SK-N-SH (cell line): ENCODE measurements around the gene ZNF599. TPM values are rescaled to one million over a fixed set of nuclear protein-coding genes. Genes with fewer than 3 reads are reported as not detected.

ENCODE experiments used
- CTCF ChIA-PET: fragments of 300-600, 350-600 bp; formaldehyde crosslinking; extraction: SDS; loops from one replicate; lab custom pipeline; 2021; lab: Yijun Ruan, JAX
- POLR2A ChIA-PET: fragments of 350-600 bp; sonication (Branson Sonifier 250); formaldehyde crosslinking; extraction: SDS; loops from one replicate; lab custom pipeline; 2020; ENCODE audit warnings: antibody characterized with exemption, inconsistent platforms; lab: Yijun Ruan, JAX
- DNase-seq: peaks from one replicate; pipeline ENCODE4 v3.0.0; 2012
- H2AFZ ChIP-seq: fragments of 200-600 bp; sonication (generic); 2 replicates; pipeline ENCODE4 v1.8.1; 2016; ENCODE audit warnings: antibody characterized with exemption, mild to moderate bottlenecking, low read depth
- H3F3A ChIP-seq: fragments of 200-600 bp; sonication (generic); replicated peaks from 2 replicates; pipeline ENCODE3; 2016; ENCODE audit warnings: antibody characterized with exemption, mild to moderate bottlenecking; ENCODE audit not compliant: insufficient read depth
- H3K27ac ChIP-seq, 2 experiments: fragments of 200-500 bp in 1 of 2; fragments of 200-600 bp in 1 of 2; sonication (Bioruptor generic) in 1 of 2; sonication (generic), shearing (Covaris generic) in 1 of 2; 2 replicates each; pipeline versions ENCODE4 v1.5.1 to v1.6.1; 2014 to 2016; ENCODE audit warnings: low read depth in 2 of 2, inconsistent platforms in 1 of 2, low read length in 1 of 2, mild to moderate bottlenecking in 1 of 2, mixed read lengths in 1 of 2
- H3K27me3 ChIP-seq: fragments of 200-600 bp; sonication (generic), shearing (Covaris generic); 2 replicates; pipeline ENCODE4 v1.6.1; 2016; ENCODE audit warnings: mixed run types; ENCODE audit not compliant: insufficient read depth
- H3K36me3 ChIP-seq, 2 experiments: fragments of 200-500 bp in 1 of 2; fragments of 200-600 bp in 1 of 2; sonication (Bioruptor generic) in 1 of 2; sonication (generic) in 1 of 2; replicated peaks in 1 of 2; 2 replicates each; pipeline versions ENCODE3 to v1.5.1; 2014 to 2016; ENCODE audit warnings: low read length in 1 of 2, mild to moderate bottlenecking in 1 of 2; ENCODE audit not compliant: insufficient read depth in 2 of 2, control insufficient read depth in 1 of 2
- H3K4me1 ChIP-seq, 2 experiments: fragments of 200-500 bp in 1 of 2; fragments of 200-600 bp in 1 of 2; sonication (Bioruptor generic) in 1 of 2; sonication (generic), shearing (Covaris generic) in 1 of 2; 2 replicates each; pipeline versions ENCODE4 v1.5.1 to v1.6.1; 2014 to 2016; ENCODE audit warnings: low read depth in 1 of 2, low read length in 1 of 2, mixed run types in 1 of 2; ENCODE audit not compliant: insufficient read depth in 2 of 2, control insufficient read depth in 1 of 2
- H3K4me2 ChIP-seq: fragments of 200-600 bp; sonication (generic), shearing (Covaris generic); 2 replicates; pipeline ENCODE4 v1.6.1; 2017; ENCODE audit warnings: mixed run types
- H3K4me3 ChIP-seq, 2 experiments: fragments of 200-500 bp in 1 of 2; fragments of 200-600 bp in 1 of 2; sonication (Bioruptor generic) in 1 of 2; sonication (generic), shearing (Covaris generic) in 1 of 2; 2 replicates each; pipeline versions ENCODE4 v1.5.1 to v1.8.1; 2014 to 2016; ENCODE audit warnings: low read depth in 2 of 2, inconsistent platforms in 1 of 2, low read length in 1 of 2, mild to moderate bottlenecking in 1 of 2, mixed read lengths in 1 of 2, moderate library complexity in 1 of 2
- H3K79me2 ChIP-seq: fragments of 200-600 bp; sonication (generic); 2 replicates; pipeline ENCODE4 v1.8.1; 2017; ENCODE audit warnings: mild to moderate bottlenecking; ENCODE audit not compliant: insufficient read depth
- H3K9ac ChIP-seq: fragments of 200-600 bp; sonication (generic); 2 replicates; pipeline ENCODE4 v1.6.1; 2017; ENCODE audit warnings: mixed run types
- H3K9me2 ChIP-seq: fragments of 200-600 bp; sonication (generic); 2 replicates; pipeline ENCODE4 v1.6.1; 2017; ENCODE audit warnings: mixed run types
- H3K9me3 ChIP-seq: fragments of 200-600 bp; sonication (generic); 2 replicates; pipeline ENCODE4 v1.6.1; 2017; ENCODE audit warnings: mixed run types, mild to moderate bottlenecking, moderate library complexity
- H4K20me1 ChIP-seq: fragments of 200-600 bp; sonication (generic); 2 replicates; pipeline ENCODE4 v1.6.1; 2017; ENCODE audit warnings: mild to moderate bottlenecking, mixed run types; ENCODE audit not compliant: insufficient read depth
- EP300 ChIP-seq, 2 experiments: IDR thresholded peaks; 2 replicates each; pipeline versions ENCODE4 v1.4.0 to v1.6.1; 2012; ENCODE audit warnings: borderline replicate concordance in 1 of 2, low read depth in 1 of 2, low read length in 1 of 2
- EZH2phosphoT487 ChIP-seq: fragments of 200-600 bp; sonication (generic); IDR thresholded peaks from 2 replicates; pipeline ENCODE4 v1.6.1; 2017; ENCODE audit warnings: low read depth, mixed run types, mild to moderate bottlenecking, antibody characterized with exemption, moderate library complexity, borderline replicate concordance
- FOXM1 ChIP-seq: IDR thresholded peaks from 2 replicates; pipeline ENCODE4 v1.4.0; 2012; ENCODE audit warnings: low read depth, mild to moderate bottlenecking
- GABPA ChIP-seq: IDR thresholded peaks from 2 replicates; pipeline ENCODE4 v1.4.0; 2012; ENCODE audit warnings: low read depth, mild to moderate bottlenecking
- GATA2 ChIP-seq: sonication (generic); formaldehyde crosslinking; IDR thresholded peaks from 2 replicates; pipeline ENCODE4 v1.5.0; 2020; ENCODE audit warnings: mild to moderate bottlenecking, missing genetic modification reagents
- MXI1 ChIP-seq: IDR thresholded peaks from 2 replicates; pipeline ENCODE4 v1.6.1; 2012; ENCODE audit warnings: mild to moderate bottlenecking, low read depth, low read length, improper control_type of control experiment
- RCOR1 ChIP-seq: fragments of 150-350 bp; IDR thresholded peaks from 2 replicates; pipeline ENCODE4 v1.6.1; 2017; ENCODE audit warnings: antibody characterized with exemption, low read length
- RFX5 ChIP-seq: IDR thresholded peaks from 2 replicates; pipeline ENCODE4 v1.6.1; 2012; ENCODE audit warnings: mild to moderate bottlenecking, improper control_type of control experiment, low read length
- SIN3A ChIP-seq: IDR thresholded peaks from 2 replicates; pipeline ENCODE4 v1.6.1; 2012; ENCODE audit warnings: low read depth, mild to moderate bottlenecking, low read length, moderate library complexity, borderline replicate concordance
- SMC3 ChIP-seq: IDR thresholded peaks from 2 replicates; pipeline ENCODE4 v1.6.1; 2012; ENCODE audit warnings: low read depth, low read length, improper control_type of control experiment
- TAF1 ChIP-seq: IDR thresholded peaks from 2 replicates; pipeline ENCODE4 v1.6.1; 2012; ENCODE audit warnings: low read depth, mild to moderate bottlenecking, low read length, moderate library complexity, borderline replicate concordance
- WGBS: methylation state at CpG from one replicate; pipeline ENCODE4 v1.1.6; 2017; ENCODE audit warnings: low lambda C conversion rate; 5-methylcytosine and 5-hydroxymethylcytosine counted together
- polyA plus RNA-seq, 3 experiments: library from polyadenylated mRNA; depleted of rRNA; stranded (reverse); fragments of >200 nt; gene quantifications; 2 replicates each; pipeline ENCODE4 v1.2.3, GENCODE V29; 2012
- TF ChIP-seq, protein P1 (sequence below): IDR thresholded peaks from 2 replicates; pipeline ENCODE4; 2012
- TF ChIP-seq, protein P2 (sequence below): fragments of 200-600 bp; sonication (generic); IDR thresholded peaks from 2 replicates; pipeline ENCODE4 v1.6.1; 2017; ENCODE audit warnings: antibody characterized with exemption, mild to moderate bottlenecking, moderate library complexity
- TF ChIP-seq, protein P3 (sequence below): IDR thresholded peaks from 2 replicates; pipeline ENCODE4 v1.6.1; 2012; ENCODE audit warnings: mild to moderate bottlenecking, low read depth, low read length, moderate library complexity
- TF ChIP-seq, protein P4 (sequence below): IDR thresholded peaks from 2 replicates; pipeline ENCODE4 v1.4.0; 2012; ENCODE audit warnings: low read depth, borderline replicate concordance
- TF ChIP-seq, protein P5 (sequence below): IDR thresholded peaks from 2 replicates; pipeline ENCODE4 v1.4.0; 2012; ENCODE audit warnings: low read depth
- TF ChIP-seq, protein P6 (sequence below): fragments of 150-350 bp; IDR thresholded peaks from 2 replicates; pipeline ENCODE4 v1.6.1; 2016; ENCODE audit warnings: mild to moderate bottlenecking, low read depth, low read length
- TF ChIP-seq, protein P7 (sequence below): IDR thresholded peaks from 2 replicates; pipeline ENCODE4 v1.4.0; 2012; ENCODE audit warnings: low read depth, borderline replicate concordance

ZNF599 gene
- polyA plus RNA-seq, 1 of the 3 experiments (the other 2 are of a cell fraction) = 17.9 TPM

DNA sequence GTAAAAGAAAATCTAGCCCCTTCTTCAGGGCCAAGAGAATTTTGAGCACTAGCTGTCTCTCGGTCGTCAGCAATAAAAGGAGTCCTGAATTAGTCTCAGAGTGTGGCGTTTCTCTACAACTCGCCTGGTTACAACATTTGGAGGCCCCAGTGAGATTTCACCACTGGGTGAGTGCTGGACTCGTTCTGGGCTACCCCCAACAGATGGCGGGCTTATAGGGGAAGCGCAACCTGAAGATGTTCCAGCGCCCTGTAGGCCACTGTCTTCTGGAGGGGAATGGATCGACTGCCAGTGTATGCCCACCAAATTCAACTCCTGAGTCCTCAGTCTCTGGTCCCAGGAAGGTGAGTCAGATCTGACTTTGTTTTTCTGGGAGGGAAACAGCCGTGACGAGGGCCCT is 50.7 kb downstream of the ZNF599 start:
- no peaks in the 10 kb centered on the region for H3K9me2 ChIP-seq
- no peak overlapping the region for H3K4me2 ChIP-seq
- DNase-seq = no peak
- no peak overlapping the region for H3K9ac ChIP-seq
- no peaks in the 10 kb centered on the region for H3K36me3 ChIP-seq
- no peak overlapping the region for H3K27ac ChIP-seq
- WGBS = 24% methylated on average over 10 of the region's 11 CpGs
- no peaks in the 10 kb centered on the region for H4K20me1 ChIP-seq
- no peak overlapping the region for H3K4me3 ChIP-seq
- H3K27me3 ChIP-seq = no peaks in the 10 kb centered on the region; the same call in 1 of the 2 replicates
- no peaks in the 10 kb centered on the region for H3F3A ChIP-seq
- TF ChIP-seq, protein P1, sequence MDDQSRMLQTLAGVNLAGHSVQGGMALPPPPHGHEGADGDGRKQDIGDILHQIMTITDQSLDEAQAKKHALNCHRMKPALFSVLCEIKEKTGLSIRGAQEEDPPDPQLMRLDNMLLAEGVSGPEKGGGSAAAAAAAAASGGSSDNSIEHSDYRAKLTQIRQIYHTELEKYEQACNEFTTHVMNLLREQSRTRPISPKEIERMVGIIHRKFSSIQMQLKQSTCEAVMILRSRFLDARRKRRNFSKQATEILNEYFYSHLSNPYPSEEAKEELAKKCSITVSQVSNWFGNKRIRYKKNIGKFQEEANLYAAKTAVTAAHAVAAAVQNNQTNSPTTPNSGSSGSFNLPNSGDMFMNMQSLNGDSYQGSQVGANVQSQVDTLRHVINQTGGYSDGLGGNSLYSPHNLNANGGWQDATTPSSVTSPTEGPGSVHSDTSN = no peak
- no peak for TF ChIP-seq SMC3
- TF ChIP-seq EZH2phosphoT487 = no peak
- TF ChIP-seq EP300 (IDR thresholded peaks at IDR 0.05; ENCODE audit: borderline replicate concordance in 1 of 2, low read depth in 1 of 2, low read length in 1 of 2) = no peak
- no peak for TF ChIP-seq GATA2 (CRISPR knock-in tag)
- no peak for TF ChIP-seq RCOR1
- TF ChIP-seq, protein P2, sequence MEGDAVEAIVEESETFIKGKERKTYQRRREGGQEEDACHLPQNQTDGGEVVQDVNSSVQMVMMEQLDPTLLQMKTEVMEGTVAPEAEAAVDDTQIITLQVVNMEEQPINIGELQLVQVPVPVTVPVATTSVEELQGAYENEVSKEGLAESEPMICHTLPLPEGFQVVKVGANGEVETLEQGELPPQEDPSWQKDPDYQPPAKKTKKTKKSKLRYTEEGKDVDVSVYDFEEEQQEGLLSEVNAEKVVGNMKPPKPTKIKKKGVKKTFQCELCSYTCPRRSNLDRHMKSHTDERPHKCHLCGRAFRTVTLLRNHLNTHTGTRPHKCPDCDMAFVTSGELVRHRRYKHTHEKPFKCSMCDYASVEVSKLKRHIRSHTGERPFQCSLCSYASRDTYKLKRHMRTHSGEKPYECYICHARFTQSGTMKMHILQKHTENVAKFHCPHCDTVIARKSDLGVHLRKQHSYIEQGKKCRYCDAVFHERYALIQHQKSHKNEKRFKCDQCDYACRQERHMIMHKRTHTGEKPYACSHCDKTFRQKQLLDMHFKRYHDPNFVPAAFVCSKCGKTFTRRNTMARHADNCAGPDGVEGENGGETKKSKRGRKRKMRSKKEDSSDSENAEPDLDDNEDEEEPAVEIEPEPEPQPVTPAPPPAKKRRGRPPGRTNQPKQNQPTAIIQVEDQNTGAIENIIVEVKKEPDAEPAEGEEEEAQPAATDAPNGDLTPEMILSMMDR = no peak
- TF ChIP-seq, protein P3, sequence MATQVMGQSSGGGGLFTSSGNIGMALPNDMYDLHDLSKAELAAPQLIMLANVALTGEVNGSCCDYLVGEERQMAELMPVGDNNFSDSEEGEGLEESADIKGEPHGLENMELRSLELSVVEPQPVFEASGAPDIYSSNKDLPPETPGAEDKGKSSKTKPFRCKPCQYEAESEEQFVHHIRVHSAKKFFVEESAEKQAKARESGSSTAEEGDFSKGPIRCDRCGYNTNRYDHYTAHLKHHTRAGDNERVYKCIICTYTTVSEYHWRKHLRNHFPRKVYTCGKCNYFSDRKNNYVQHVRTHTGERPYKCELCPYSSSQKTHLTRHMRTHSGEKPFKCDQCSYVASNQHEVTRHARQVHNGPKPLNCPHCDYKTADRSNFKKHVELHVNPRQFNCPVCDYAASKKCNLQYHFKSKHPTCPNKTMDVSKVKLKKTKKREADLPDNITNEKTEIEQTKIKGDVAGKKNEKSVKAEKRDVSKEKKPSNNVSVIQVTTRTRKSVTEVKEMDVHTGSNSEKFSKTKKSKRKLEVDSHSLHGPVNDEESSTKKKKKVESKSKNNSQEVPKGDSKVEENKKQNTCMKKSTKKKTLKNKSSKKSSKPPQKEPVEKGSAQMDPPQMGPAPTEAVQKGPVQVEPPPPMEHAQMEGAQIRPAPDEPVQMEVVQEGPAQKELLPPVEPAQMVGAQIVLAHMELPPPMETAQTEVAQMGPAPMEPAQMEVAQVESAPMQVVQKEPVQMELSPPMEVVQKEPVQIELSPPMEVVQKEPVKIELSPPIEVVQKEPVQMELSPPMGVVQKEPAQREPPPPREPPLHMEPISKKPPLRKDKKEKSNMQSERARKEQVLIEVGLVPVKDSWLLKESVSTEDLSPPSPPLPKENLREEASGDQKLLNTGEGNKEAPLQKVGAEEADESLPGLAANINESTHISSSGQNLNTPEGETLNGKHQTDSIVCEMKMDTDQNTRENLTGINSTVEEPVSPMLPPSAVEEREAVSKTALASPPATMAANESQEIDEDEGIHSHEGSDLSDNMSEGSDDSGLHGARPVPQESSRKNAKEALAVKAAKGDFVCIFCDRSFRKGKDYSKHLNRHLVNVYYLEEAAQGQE = no peak
- TF ChIP-seq, protein P4, sequence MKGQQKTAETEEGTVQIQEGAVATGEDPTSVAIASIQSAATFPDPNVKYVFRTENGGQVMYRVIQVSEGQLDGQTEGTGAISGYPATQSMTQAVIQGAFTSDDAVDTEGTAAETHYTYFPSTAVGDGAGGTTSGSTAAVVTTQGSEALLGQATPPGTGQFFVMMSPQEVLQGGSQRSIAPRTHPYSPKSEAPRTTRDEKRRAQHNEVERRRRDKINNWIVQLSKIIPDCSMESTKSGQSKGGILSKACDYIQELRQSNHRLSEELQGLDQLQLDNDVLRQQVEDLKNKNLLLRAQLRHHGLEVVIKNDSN = no peak
- TF ChIP-seq, protein P5, sequence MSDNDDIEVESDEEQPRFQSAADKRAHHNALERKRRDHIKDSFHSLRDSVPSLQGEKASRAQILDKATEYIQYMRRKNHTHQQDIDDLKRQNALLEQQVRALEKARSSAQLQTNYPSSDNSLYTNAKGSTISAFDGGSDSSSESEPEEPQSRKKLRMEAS = no peak
- TF ChIP-seq, protein P6, sequence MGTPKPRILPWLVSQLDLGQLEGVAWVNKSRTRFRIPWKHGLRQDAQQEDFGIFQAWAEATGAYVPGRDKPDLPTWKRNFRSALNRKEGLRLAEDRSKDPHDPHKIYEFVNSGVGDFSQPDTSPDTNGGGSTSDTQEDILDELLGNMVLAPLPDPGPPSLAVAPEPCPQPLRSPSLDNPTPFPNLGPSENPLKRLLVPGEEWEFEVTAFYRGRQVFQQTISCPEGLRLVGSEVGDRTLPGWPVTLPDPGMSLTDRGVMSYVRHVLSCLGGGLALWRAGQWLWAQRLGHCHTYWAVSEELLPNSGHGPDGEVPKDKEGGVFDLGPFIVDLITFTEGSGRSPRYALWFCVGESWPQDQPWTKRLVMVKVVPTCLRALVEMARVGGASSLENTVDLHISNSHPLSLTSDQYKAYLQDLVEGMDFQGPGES = no peak
- TF ChIP-seq SIN3A = no peak
- TF ChIP-seq TAF1 = no peak
- no peak for TF ChIP-seq GABPA
- no peak for TF ChIP-seq RFX5
- no peak for TF ChIP-seq FOXM1
- no peak for TF ChIP-seq MXI1
- TF ChIP-seq, protein P7, sequence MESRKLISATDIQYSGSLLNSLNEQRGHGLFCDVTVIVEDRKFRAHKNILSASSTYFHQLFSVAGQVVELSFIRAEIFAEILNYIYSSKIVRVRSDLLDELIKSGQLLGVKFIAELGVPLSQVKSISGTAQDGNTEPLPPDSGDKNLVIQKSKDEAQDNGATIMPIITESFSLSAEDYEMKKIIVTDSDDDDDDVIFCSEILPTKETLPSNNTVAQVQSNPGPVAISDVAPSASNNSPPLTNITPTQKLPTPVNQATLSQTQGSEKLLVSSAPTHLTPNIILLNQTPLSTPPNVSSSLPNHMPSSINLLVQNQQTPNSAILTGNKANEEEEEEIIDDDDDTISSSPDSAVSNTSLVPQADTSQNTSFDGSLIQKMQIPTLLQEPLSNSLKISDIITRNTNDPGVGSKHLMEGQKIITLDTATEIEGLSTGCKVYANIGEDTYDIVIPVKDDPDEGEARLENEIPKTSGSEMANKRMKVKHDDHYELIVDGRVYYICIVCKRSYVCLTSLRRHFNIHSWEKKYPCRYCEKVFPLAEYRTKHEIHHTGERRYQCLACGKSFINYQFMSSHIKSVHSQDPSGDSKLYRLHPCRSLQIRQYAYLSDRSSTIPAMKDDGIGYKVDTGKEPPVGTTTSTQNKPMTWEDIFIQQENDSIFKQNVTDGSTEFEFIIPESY = no peak
- H3K9me3 ChIP-seq = no peaks in the 10 kb centered on the region
- CTCF ChIA-PET = interaction anchor here (0.6 to 0.9 kb wide), 2 partner anchors 23 to 357 kb away, joined by 3 to 4 read pairs; no protein-coding TSS in a partner anchor
- no peak overlapping the region for H2AFZ ChIP-seq
- H3K4me1 ChIP-seq = no peaks in the 10 kb centered on the region
- no peaks in the 10 kb centered on the region for H3K79me2 ChIP-seq
- POLR2A ChIA-PET = no interaction called here
